Liver (tissue), 3 donors: Measurements from ENCODE around the gene IFI35.

Source experiments
- EGR1 ChIP-seq, 2 donors: IDR thresholded peaks; 2 replicates each; pipeline ENCODE4 v1.6.1; 2016 to 2018; ENCODE audit warnings: antibody characterized with exemption in 2 of 2, low read depth in 2 of 2
- FOXA1 ChIP-seq: IDR thresholded peaks from 2 replicates; pipeline ENCODE4 v1.6.1; 2016; ENCODE audit warnings: antibody characterized with exemption
- GABPA ChIP-seq, 2 donors: IDR thresholded peaks in 1 of 2; conservative IDR thresholded peaks in 1 of 2; 2 replicates each; pipeline ENCODE4 v1.6.1; 2016; ENCODE audit warnings: antibody characterized with exemption in 2 of 2, mild to moderate bottlenecking in 1 of 2, moderate library complexity in 1 of 2
- HNF4A ChIP-seq, 2 donors: conservative IDR thresholded peaks; 2 replicates each; pipeline ENCODE4 v1.6.1; 2016; ENCODE audit warnings: antibody characterized with exemption in 2 of 2, mild to moderate bottlenecking in 2 of 2
- JUND ChIP-seq, 2 donors: IDR thresholded peaks; 2 replicates each; pipeline ENCODE4 v1.6.1; 2016; ENCODE audit warnings: antibody characterized with exemption in 2 of 2
- RAD21 ChIP-seq, 2 donors: IDR thresholded peaks; 2 replicates each; pipeline ENCODE4 v1.6.1; 2016; ENCODE audit warnings: antibody characterized with exemption in 2 of 2, mild to moderate bottlenecking in 2 of 2
- RXRA ChIP-seq, 2 donors: IDR thresholded peaks; 2 replicates each; pipeline ENCODE4 v1.6.1; 2017 to 2018; ENCODE audit warnings: antibody characterized with exemption in 2 of 2, mild to moderate bottlenecking in 1 of 2
- SP1 ChIP-seq: IDR thresholded peaks from 2 replicates; pipeline ENCODE4 v1.6.1; 2018; ENCODE audit warnings: antibody characterized with exemption, mild to moderate bottlenecking
- TAF1 ChIP-seq: conservative IDR thresholded peaks from 2 replicates; pipeline ENCODE4 v1.6.1; 2016; ENCODE audit warnings: antibody characterized with exemption, mild to moderate bottlenecking
- YY1 ChIP-seq: IDR thresholded peaks from 2 replicates; pipeline ENCODE4 v1.6.1; 2016; ENCODE audit warnings: antibody characterized with exemption, mild to moderate bottlenecking
- TF ChIP-seq, protein P1 (sequence below): IDR thresholded peaks from 2 replicates; pipeline ENCODE4 v1.6.1; 2016; ENCODE audit warnings: antibody characterized with exemption, mild to moderate bottlenecking
- TF ChIP-seq, protein P2 (sequence below): fragments of 150-350 bp; IDR thresholded peaks from 2 replicates; pipeline ENCODE4 v1.5.1; 2017; ENCODE audit warnings: improper control_type of control experiment, low read depth, low read length; ENCODE audit not compliant: missing input control
- TF ChIP-seq, protein P3 (sequence below): IDR thresholded peaks from 2 replicates; pipeline ENCODE4 v1.6.1; 2016; ENCODE audit warnings: antibody characterized with exemption
- TF ChIP-seq, protein P4 (sequence below): IDR thresholded peaks from 2 replicates; pipeline ENCODE4 v1.6.1; 2016; ENCODE audit warnings: antibody characterized with exemption
- donor health status: healthy.
- donor health status: healthy.

DNA sequence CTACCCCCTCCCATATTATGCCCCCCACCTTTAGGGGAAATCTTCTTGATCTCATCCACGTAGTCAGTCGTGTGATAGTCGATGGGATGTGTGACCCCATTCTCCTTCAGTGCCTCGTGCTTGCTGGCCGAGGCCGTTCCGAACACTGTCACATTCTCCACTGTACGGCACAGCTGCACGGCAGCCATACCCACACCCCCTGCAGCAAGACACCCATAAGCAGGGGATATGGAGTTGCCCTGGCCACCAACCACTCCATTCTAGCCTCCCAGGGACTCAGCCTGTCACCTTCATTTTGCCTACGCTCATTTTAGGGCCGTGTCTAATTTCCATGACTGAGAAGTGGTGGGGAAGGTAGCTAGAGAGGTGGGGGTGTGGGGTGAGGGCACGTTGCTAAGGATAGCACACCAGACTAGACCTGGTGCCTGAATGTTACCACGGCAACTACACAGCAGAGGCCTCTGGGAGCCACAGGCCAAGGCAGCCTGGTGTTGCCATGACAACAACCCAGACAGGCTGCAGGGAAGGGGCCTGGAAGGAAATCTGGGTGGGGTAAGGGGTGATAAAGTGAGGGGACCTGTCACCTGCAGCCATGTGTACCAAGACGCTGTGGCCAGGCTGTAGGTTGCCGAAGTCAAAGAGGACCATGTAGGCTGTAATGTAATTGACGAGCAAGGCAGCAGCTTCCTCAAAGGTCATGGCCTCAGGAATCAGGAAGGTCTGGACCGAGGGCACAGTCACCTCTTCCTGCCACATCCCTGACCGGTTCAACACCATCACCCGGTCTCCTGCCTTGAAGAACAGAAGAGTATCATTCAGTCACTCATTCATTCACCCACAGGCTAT lies 11.6 kb downstream of the IFI35 start:
- TF ChIP-seq, protein P1, sequence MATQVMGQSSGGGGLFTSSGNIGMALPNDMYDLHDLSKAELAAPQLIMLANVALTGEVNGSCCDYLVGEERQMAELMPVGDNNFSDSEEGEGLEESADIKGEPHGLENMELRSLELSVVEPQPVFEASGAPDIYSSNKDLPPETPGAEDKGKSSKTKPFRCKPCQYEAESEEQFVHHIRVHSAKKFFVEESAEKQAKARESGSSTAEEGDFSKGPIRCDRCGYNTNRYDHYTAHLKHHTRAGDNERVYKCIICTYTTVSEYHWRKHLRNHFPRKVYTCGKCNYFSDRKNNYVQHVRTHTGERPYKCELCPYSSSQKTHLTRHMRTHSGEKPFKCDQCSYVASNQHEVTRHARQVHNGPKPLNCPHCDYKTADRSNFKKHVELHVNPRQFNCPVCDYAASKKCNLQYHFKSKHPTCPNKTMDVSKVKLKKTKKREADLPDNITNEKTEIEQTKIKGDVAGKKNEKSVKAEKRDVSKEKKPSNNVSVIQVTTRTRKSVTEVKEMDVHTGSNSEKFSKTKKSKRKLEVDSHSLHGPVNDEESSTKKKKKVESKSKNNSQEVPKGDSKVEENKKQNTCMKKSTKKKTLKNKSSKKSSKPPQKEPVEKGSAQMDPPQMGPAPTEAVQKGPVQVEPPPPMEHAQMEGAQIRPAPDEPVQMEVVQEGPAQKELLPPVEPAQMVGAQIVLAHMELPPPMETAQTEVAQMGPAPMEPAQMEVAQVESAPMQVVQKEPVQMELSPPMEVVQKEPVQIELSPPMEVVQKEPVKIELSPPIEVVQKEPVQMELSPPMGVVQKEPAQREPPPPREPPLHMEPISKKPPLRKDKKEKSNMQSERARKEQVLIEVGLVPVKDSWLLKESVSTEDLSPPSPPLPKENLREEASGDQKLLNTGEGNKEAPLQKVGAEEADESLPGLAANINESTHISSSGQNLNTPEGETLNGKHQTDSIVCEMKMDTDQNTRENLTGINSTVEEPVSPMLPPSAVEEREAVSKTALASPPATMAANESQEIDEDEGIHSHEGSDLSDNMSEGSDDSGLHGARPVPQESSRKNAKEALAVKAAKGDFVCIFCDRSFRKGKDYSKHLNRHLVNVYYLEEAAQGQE: no peak
- TF ChIP-seq, protein P2, sequence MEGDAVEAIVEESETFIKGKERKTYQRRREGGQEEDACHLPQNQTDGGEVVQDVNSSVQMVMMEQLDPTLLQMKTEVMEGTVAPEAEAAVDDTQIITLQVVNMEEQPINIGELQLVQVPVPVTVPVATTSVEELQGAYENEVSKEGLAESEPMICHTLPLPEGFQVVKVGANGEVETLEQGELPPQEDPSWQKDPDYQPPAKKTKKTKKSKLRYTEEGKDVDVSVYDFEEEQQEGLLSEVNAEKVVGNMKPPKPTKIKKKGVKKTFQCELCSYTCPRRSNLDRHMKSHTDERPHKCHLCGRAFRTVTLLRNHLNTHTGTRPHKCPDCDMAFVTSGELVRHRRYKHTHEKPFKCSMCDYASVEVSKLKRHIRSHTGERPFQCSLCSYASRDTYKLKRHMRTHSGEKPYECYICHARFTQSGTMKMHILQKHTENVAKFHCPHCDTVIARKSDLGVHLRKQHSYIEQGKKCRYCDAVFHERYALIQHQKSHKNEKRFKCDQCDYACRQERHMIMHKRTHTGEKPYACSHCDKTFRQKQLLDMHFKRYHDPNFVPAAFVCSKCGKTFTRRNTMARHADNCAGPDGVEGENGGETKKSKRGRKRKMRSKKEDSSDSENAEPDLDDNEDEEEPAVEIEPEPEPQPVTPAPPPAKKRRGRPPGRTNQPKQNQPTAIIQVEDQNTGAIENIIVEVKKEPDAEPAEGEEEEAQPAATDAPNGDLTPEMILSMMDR: no peak
- TF ChIP-seq JUND (IDR thresholded peaks at IDR 0.05): no peak
- TF ChIP-seq RAD21 (IDR thresholded peaks at IDR 0.05): no peak
- no peak for TF ChIP-seq YY1
- no peak for TF ChIP-seq TAF1
- TF ChIP-seq, protein P3, sequence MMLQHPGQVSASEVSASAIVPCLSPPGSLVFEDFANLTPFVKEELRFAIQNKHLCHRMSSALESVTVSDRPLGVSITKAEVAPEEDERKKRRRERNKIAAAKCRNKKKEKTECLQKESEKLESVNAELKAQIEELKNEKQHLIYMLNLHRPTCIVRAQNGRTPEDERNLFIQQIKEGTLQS: no peak
- no peak for TF ChIP-seq SP1
- no peak for TF ChIP-seq RXRA (IDR thresholded peaks at IDR 0.05)
- no peak for TF ChIP-seq EGR1 (IDR thresholded peaks at IDR 0.05; ENCODE audit: low read depth in 2 of 2)
- TF ChIP-seq, protein P4, sequence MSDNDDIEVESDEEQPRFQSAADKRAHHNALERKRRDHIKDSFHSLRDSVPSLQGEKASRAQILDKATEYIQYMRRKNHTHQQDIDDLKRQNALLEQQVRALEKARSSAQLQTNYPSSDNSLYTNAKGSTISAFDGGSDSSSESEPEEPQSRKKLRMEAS: no peak
- no peak for TF ChIP-seq HNF4A (conservative IDR thresholded peaks at IDR 0.05)
- no peak for TF ChIP-seq FOXA1
- TF ChIP-seq GABPA (IDR thresholded peaks at IDR 0.05 in 1 of 2, conservative IDR thresholded peaks at IDR 0.05 in 1 of 2): no peak
